GM18498 (cell line): ENCODE results near the gene TIMM44.
"Not testable (repeated sequence)": the region's sequence is repeated elsewhere in the genome, so short reads cannot be mapped to it uniquely, and the experiment has no call there.

Experiments
- ATAC-seq: cut with Tn5 transposase; IDR thresholded peaks from one replicate; pipeline ENCODE4 v1.9.1; 2021; ENCODE audit warnings: mild to moderate bottlenecking, moderate library complexity; ENCODE audit not compliant: unreplicated experiment

TIMM44 gene

GRCh38 chr19:7926727-7927604, 16.5 kb downstream of the TIMM44 start:
- no peak for ATAC-seq

GRCh38 chr19:7926021-7926726, 17.3 kb downstream of the TIMM44 start, which contains the start of gene CTXN1:
Gene CTXN1, minus strand, starts transcription at chr19:7926135. Its CDS starts 597 bp downstream, at chr19:7925538.
- no peak for ATAC-seq

- ATAC-seq, result no peak
Observed at GRCh38 chr19:7925171-7925851, 18.2 kb downstream of the TIMM44 start.

- no peak for ATAC-seq
Observed at GRCh38 chr19:7924651-7925170, 18.8 kb downstream of the TIMM44 start.

GRCh38 chr19:7924241-7924640, 19.2 kb downstream of the TIMM44 start:
- no peak for ATAC-seq

- no peak for ATAC-seq
Observed at GRCh38 chr19:7923295-7924191, 19.9 kb downstream of the TIMM44 start.

- no peak for ATAC-seq
Observed at GRCh38 chr19:7922836-7923195, 20.6 kb downstream of the TIMM44 start.

- no peak for ATAC-seq
Observed at GRCh38 chr19:7921967-7922835, 21.3 kb downstream of the TIMM44 start.

- no peak for ATAC-seq
Observed at GRCh38 chr19:7921302-7921966, 22.0 kb downstream of the TIMM44 start.

GRCh38 chr19:7920519-7921301, 22.8 kb downstream of the TIMM44 start:
- peak; percentile 46 for ATAC-seq

GRCh38 chr19:7919610-7920518, 23.6 kb downstream of the TIMM44 start, which contains the start of gene SNAPC2:
Gene SNAPC2, plus strand, starts transcription at chr19:7920338. Its CDS starts 29 bp downstream, at chr19:7920367.
- peak; percentile 70 for ATAC-seq

GRCh38 chr19:7918615-7919421, 24.6 kb downstream of the TIMM44 start:
- ATAC-seq, result no peak

GRCh38 chr19:7918062-7918614, 25.3 kb downstream of the TIMM44 start:
- not testable (repeated sequence) for ATAC-seq

GRCh38 chr19:7917267-7918061, 26.0 kb downstream of the TIMM44 start:
- no peak for ATAC-seq

- no peak for ATAC-seq
Observed at GRCh38 chr19:7916955-7917266, 26.6 kb downstream of the TIMM44 start.
